Fibroblast of lung (primary cell): Measurements from ENCODE around the gene IL18RAP. TPM values are rescaled to one million over a fixed set of nuclear protein-coding genes. Genes with fewer than 3 reads are reported as not detected.

Source experiments
- DNase-seq, 2 donors: peaks; one replicate each; pipeline versions ENCODE4 v3.0.0 to v3.0.0-alpha.2; 2010; ENCODE audit warnings: low read depth in 2 of 2
- H2AFZ ChIP-seq: 2 replicates; pipeline ENCODE4 v1.5.1; 2012; ENCODE audit warnings: low read length, control low read depth, inconsistent platforms
- H3K27ac ChIP-seq: 2 replicates; pipeline ENCODE4 v1.5.1; 2011; ENCODE audit warnings: low read length, control low read depth; ENCODE audit not compliant: insufficient read depth
- H3K27me3 ChIP-seq: 2 replicates; pipeline ENCODE4 v1.5.1; 2011; ENCODE audit warnings: mild to moderate bottlenecking, low read length; ENCODE audit not compliant: control insufficient read depth, insufficient read depth
- H3K36me3 ChIP-seq: 2 replicates; pipeline ENCODE4 v1.5.1; 2011; ENCODE audit warnings: low read length; ENCODE audit not compliant: control insufficient read depth, insufficient read depth
- H3K4me1 ChIP-seq: 2 replicates; pipeline ENCODE4 v1.5.1; 2011; ENCODE audit warnings: low read length; ENCODE audit not compliant: control insufficient read depth, insufficient read depth; ENCODE audit errors: extremely low read depth
- H3K4me2 ChIP-seq: 2 replicates; pipeline ENCODE4 v1.5.1; 2011; ENCODE audit warnings: low read length, control low read depth; ENCODE audit not compliant: insufficient read depth; ENCODE audit errors: extremely low read depth
- H3K4me3 ChIP-seq, 4 experiments: fragments of 200-600 bp in 1 of 4; sonication (generic) in 1 of 4; replicated peaks in 1 of 4; 2 replicates each; pipeline ENCODE4 v1.5.1; 2011 to 2016; ENCODE audit warnings: low read length in 4 of 4, low read depth in 3 of 4, mild to moderate bottlenecking in 3 of 4, control low read depth in 2 of 4, inconsistent platforms in 1 of 4, mixed read lengths in 1 of 4; ENCODE audit not compliant: insufficient read depth in 1 of 4; ENCODE audit errors: control extremely low read depth in 1 of 4
- H3K79me2 ChIP-seq: 2 replicates; pipeline ENCODE4 v1.5.1; 2012; ENCODE audit warnings: mild to moderate bottlenecking, low read length, inconsistent platforms; ENCODE audit not compliant: control insufficient read depth, insufficient read depth
- H3K9ac ChIP-seq: 2 replicates; pipeline ENCODE4 v1.5.1; 2011; ENCODE audit warnings: mild to moderate bottlenecking, low read length, control low read depth; ENCODE audit not compliant: insufficient read depth
- H3K9me3 ChIP-seq: 2 replicates; pipeline ENCODE4 v1.5.1; 2012; ENCODE audit warnings: low read depth, low read length; ENCODE audit not compliant: control insufficient read depth, insufficient read depth
- H4K20me1 ChIP-seq: 2 replicates; pipeline ENCODE4 v1.5.1; 2011; ENCODE audit warnings: low read length; ENCODE audit not compliant: control insufficient read depth, insufficient read depth; ENCODE audit errors: extremely low read depth
- CTCF ChIP-seq, 2 donors: IDR thresholded peaks in 1 of 2; conservative IDR thresholded peaks in 1 of 2; 1 replicate in 1 of 2; 2 replicates in 1 of 2; pipeline ENCODE4 v1.5.1; 2011 to 2012; ENCODE audit warnings: low read length in 2 of 2, control low read depth in 1 of 2, inconsistent platforms in 1 of 2, low read depth in 1 of 2, mild to moderate bottlenecking in 1 of 2
- EZH2 ChIP-seq: IDR thresholded peaks from 2 replicates; pipeline ENCODE4 v1.5.1; 2012; ENCODE audit warnings: low read length, control low read depth, mild to moderate bottlenecking; ENCODE audit errors: missing control alignments
- polyA plus RNA-seq, 2 donors: library from polyadenylated mRNA; depleted of rRNA in 1 of 2; stranded (reverse) in 1 of 2; unstranded in 1 of 2; fragments of >200 nt; gene quantifications; 2 replicates each; pipeline ENCODE4 v1.2.1, GENCODE V29; 2011 to 2012; ENCODE audit warnings: missing spikeins in 1 of 2
- total RNA-seq: library from RNA; depleted of rRNA; stranded (reverse); fragments of >200 nt; gene quantifications from 2 replicates; pipeline ENCODE4 v1.2.1, GENCODE V29; 2014

The IL18RAP gene
- total and polyA plus RNA-seq, 2 donors (not counting 1 experiment from before 2014, with no cell fraction given): not detected

- Histone ChIP-seq H3K4me1 (no peaks in the 10 kb centered on the region), H3K27me3 (no peaks in the 10 kb centered on the region), H3K4me3 (no peak overlapping the region), H3K27ac (no peak overlapping the region), H2AFZ (no peak overlapping the region), H3K9ac (no peak overlapping the region), H4K20me1 (no peaks in the 10 kb centered on the region), H3K79me2 (no peaks in the 10 kb centered on the region), H3K4me2 (no peak overlapping the region), H3K9me3 (no peaks in the 10 kb centered on the region), H3K36me3 (no peaks in the 10 kb centered on the region)
- no peak for DNase-seq
- TF ChIP-seq EZH2 (no peak), CTCF (conservative IDR thresholded peaks at IDR 0.05 in 1 of 2, IDR thresholded peaks at IDR 0.05 in 1 of 2; ENCODE audit: low read depth in 1 of 2, low read length in 2 of 2) (no peak)
These were observed 12.0 kb upstream of the IL18RAP start for GRCh38 chr2:102410952-102411351.

- no peaks in the 10 kb centered on the region for H3K79me2 ChIP-seq
- no peak overlapping the region for H3K27ac ChIP-seq
- no peaks in the 10 kb centered on the region for H3K27me3 ChIP-seq
- H3K4me3 ChIP-seq: no peak overlapping the region
- no peak overlapping the region for H3K4me2 ChIP-seq
- H3K36me3 ChIP-seq: no peaks in the 10 kb centered on the region
- no peak for DNase-seq
- no peak overlapping the region for H3K9ac ChIP-seq
- H2AFZ ChIP-seq: no peak overlapping the region
- H4K20me1 ChIP-seq: no peaks in the 10 kb centered on the region
- TF ChIP-seq EZH2 (no peak), CTCF (conservative IDR thresholded peaks at IDR 0.05 in 1 of 2, IDR thresholded peaks at IDR 0.05 in 1 of 2; ENCODE audit: low read depth in 1 of 2, low read length in 2 of 2) (no peak)
- no peaks in the 10 kb centered on the region for H3K9me3 ChIP-seq
- H3K4me1 ChIP-seq: no peaks in the 10 kb centered on the region
These were observed 10.8 kb upstream of the IL18RAP start for GRCh38 chr2:102412199-102412598.

DNA sequence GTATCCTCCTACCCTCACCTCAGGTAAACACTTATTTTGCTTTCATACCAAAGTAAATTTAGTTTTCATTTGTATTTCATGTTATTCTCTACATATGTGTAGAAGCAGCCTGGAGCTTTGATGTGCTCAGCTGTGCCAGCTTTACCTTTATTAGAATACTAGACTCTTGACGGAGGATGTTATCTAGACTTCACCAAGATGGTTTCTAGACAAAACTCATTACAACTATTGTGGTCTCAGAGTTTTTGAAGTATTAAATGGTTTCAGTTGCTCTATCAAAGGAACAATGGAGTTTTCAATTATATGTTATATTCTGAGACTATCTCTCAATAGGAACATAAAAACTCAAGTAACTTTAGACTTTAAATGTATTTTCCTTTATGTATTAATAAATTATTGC is 5.0 kb upstream of the IL18RAP start:
- Histone ChIP-seq H3K27ac (no peak overlapping the region), H4K20me1 (no peaks in the 10 kb centered on the region), H3K4me2 (no peak overlapping the region), H3K36me3 (no peaks in the 10 kb centered on the region), H3K27me3 (peaks cover 5% of the 10 kb centered on the region), H3K79me2 (no peaks in the 10 kb centered on the region), H3K9me3 (no peaks in the 10 kb centered on the region), H3K4me3 (no peak overlapping the region), H3K9ac (no peak overlapping the region), H3K4me1 (no peaks in the 10 kb centered on the region), H2AFZ (no peak overlapping the region)
- DNase-seq: no peak
- TF ChIP-seq CTCF (conservative IDR thresholded peaks at IDR 0.05 in 1 of 2, IDR thresholded peaks at IDR 0.05 in 1 of 2; ENCODE audit: low read depth in 1 of 2, low read length in 2 of 2) (no peak), EZH2 (no peak)
